HG03469 (cell line): ENCODE measurements around the gene ATG5.

ENCODE experiments used
- ATAC-seq: cut with Tn5 transposase; IDR thresholded peaks from one replicate; pipeline ENCODE4 v1.9.1; 2021; ENCODE audit warnings: mild to moderate bottlenecking, moderate library complexity, moderate number of reproducible peaks; ENCODE audit not compliant: unreplicated experiment

Gene ATG5

DNA sequence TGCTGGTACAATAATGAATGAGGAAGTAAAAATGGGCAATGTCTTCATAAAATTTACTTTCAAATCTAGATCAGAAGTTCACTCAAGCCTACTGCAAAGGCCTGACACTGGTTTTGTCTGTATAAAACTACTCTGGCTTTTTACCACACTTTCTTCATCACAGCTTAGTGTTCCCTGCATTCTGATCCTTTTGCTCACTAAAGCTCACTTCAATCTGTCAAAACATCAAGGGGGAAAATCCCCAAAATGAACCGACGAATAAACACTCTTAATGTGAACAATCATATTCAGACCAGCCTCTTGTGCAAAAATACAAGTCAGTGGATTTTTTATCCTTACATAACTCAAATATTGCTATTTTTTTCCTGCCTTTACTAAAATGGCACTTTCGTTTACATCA is 140.9 kb downstream of the ATG5 start:
- ATAC-seq = no peak

DNA sequence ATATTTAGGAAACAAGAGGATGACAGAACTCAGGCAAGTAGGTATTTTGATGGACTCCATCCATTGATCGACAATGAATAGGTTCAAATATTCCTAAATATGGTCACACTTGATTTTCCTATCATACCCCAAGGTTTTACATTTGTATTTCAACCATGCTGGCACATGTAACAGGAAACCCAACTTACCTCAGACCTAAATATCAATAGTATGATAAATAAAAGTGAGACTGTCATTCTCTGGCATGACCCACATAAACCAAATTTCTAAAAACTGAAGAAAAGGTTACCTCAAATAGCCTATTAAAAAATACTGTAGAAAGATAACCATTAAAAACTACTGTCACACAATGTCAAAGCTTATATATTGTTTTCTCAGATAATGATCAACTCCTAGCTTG is 142.1 kb downstream of the ATG5 start:
- ATAC-seq = no peak

DNA sequence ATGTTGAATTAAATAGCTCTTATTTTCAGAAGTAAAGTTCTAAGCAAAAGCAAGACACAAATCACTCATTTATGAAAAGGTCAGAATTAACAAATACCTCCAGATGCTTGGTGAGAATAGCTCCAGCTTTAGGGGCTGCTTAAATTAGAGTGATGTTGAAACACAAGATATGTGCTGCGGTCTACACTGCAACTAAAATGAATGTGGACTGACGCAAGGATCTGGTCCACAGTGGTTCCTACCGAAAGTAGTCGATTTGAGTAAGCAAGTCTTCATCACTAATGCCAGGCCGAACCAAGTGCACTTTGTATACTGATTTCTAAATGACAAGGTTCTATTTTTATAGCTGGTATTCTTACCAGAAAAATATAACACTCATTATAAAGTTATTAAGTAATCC is 143.1 kb downstream of the ATG5 start:
- peak; percentile 73 for ATAC-seq

GRCh38 chr6:106181664-106182418 is 143.7 kb downstream of the ATG5 start:
- peak; percentile 31 for ATAC-seq

- ATAC-seq = no peak
Observed at GRCh38 chr6:106180208-106180607, 145.4 kb downstream of the ATG5 start.

- no peak for ATAC-seq
Observed at GRCh38 chr6:106178900-106179299, 146.7 kb downstream of the ATG5 start.

DNA sequence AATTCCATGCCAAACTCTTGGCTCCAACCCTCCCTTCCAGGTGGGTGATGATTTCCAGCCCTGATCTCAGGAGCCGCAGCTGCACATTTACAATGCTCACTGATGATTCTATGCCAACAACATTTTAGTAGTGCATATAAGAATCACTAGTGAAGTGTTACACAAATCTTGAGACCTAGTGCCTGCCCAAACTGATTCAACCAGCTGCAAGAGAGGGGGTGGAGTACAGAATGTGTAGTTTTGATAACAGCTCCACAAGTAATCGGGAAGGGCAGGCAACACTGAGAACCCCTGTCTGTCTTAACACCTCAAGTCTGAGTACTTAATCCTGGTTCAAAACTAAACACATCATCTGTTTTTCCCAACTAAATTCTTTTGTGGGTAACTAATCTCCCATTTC is 147.8 kb downstream of the ATG5 start:
- no peak for ATAC-seq

DNA sequence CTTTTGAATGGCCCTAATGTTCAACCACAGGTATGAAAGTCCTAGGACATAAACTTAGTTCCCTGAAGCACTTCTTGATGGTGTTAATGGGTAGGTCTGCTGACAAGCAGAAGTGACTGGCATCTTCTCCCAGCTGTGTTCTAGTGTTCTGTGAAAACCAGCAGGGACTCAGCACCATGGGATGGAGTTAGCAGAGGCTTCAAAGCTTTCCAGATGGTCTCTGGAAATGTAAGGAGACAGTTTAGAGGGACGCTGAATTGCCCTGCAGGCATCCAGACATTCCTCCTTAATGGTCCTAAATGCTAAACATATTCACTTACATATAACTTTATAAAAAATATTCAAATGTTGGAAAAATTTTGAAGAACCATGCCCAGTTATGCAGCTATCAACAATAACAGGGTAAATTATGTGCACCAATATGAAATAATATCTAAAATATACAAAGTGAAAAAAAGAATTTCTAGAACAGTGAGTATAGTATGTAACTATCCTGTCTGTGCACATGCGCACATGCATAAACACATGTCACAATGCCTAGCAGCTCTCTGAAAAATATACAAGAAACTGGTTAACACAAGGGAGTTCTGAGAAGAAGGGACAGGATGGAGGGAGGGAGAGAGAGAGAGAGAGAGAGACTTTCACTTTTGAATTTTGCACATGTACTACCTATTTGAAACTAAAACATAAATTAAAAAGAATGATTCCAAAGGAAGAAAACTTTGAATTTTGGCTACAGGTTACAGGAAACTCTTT is 152.3 kb downstream of the ATG5 start:
- no peak for ATAC-seq

DNA sequence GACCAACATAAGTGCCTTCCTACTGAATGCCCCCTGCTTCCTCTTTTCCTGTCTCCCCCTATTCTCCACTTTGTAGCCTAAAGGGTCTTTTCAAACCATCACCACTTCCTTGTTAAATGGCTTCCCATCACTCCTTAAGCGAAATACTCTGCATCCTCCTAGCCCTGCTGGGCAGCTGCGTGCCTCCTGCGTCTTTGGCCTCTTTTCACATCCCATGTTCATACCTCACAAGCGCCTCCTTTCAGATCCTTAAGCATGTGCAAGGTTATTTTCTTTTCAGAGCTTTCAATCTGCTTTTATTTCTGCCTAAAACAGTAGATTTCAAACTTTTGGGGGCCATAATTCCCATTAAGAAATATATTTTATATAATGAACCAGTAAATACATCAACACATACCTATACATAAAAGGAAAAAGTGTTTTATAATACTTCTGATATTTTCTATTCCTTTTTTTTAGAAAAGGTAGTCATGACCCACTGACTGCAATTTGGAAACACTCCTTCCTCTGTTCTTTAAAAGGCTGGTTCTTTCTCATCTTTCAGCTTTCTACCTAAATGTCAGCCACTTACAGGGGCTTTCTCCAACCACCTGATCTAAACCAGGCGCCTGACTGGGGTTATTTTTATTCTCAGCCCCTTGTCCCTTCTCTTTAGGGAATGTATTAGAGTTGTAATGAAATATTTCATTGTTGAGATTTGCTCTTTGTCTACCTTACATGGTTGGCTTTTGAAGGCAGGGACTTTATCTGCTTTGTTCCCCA is 155.3 kb downstream of the ATG5 start:
- no peak for ATAC-seq

DNA sequence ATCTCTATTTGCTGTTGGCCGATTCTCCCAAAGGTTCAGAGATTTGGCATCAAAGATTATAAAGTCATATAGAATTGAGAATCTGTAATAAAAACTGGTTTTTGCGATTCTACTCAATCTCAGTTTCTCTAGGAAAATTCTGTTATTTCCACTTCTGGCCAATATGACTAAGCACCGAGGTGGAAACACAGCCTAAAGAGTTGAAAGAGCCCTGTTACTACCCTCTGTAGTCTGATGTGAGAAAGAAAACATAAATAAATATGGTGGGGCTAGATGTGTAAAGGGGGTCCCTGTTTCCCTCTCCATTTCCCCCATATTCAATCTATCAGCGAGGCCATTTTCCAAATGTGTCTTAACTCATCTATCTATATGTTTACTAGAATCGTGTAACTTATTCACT is 156.0 kb downstream of the ATG5 start:
- ATAC-seq = no peak

- ATAC-seq = no peak
Observed at GRCh38 chr6:106168097-106168888, 157.3 kb downstream of the ATG5 start.

- ATAC-seq = peak; percentile 27
Observed at GRCh38 chr6:106167096-106167814, 158.3 kb downstream of the ATG5 start.

- no peak for ATAC-seq
Observed at GRCh38 chr6:106165885-106166485, 159.6 kb downstream of the ATG5 start.

- peak; percentile 29 for ATAC-seq
Observed at GRCh38 chr6:106163966-106164877, 161.3 kb downstream of the ATG5 start.

DNA sequence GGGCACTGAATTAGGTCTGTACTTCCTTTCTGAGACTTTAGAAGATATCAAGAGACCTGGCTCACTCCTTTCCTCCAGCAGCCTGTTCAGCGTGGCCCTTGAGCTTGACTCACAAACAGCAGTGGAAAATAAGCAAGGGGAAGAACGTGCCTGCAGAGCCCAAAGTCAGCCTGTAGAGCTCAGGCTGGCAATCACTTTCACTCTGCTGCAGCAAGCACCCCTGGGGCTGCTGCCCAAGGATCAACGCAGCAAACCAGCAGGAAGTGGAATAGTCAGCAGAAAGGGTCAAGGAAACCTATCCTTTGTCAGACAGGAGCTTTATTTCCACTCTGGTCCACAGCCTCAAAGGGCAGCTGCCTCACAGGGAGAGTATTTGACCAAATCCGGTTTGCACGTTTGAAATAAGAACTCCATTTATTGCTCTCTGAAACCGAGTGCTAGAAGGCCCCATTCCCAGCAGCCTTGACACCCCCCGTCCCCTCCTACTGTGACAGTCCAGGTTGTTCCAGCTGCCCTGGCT is 162.1 kb downstream of the ATG5 start:
- ATAC-seq = no peak

GRCh38 chr6:106162921-106163320 is 162.6 kb downstream of the ATG5 start:
- no peak for ATAC-seq

GRCh38 chr6:106161893-106162292 is 163.7 kb downstream of the ATG5 start:
- ATAC-seq = no peak

- no peak for ATAC-seq
Observed at GRCh38 chr6:106161311-106161874, 164.2 kb downstream of the ATG5 start.
